Measurements from ENCODE around the gene MCCC1.
"Not testable (repeated sequence)": the region's sequence is repeated elsewhere in the genome, so short reads cannot be mapped to it uniquely, and the experiment has no call there.

MCCC1 gene

GRCh38 chr3:183050706-183051105 is 48.6 kb downstream of the MCCC1 start:
- DNase-seq (ENCODE audit: low read depth in 2 of 2, low spot score in 1 of 2) = no peak

- no peak for DNase-seq (ENCODE audit: low read depth in 2 of 2, low spot score in 1 of 2)
Measured at GRCh38 chr3:183046883-183047282, 52.4 kb downstream of the MCCC1 start.

GRCh38 chr3:183044547-183045229 is 54.6 kb downstream of the MCCC1 start:
- no peak for DNase-seq (ENCODE audit: low read depth in 2 of 2, low spot score in 1 of 2)

DNA sequence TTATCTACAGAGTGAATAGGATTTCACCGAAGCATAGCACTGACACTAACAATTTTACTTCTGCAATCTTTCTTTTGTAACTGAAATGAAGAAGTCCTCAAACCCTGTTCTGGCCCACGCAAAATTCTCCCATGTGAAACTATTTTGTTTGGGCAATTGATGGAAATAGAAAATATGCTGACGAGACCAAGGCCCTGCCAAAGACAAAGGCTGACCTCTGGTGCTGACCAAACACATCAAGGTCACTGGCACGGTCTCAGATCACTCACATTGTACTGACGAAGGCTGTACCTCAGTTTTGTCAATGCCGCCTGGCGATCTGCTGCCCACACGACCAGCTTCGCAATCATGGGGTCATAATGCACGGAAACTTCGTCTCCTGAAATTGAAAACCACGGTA is 60.5 kb downstream of the MCCC1 start:
- no peak for DNase-seq (ENCODE audit: low read depth in 2 of 2, low spot score in 1 of 2)

GRCh38 chr3:183038221-183038620 is 61.1 kb downstream of the MCCC1 start:
- no peak for DNase-seq (ENCODE audit: low read depth in 2 of 2, low spot score in 1 of 2)

- no peak for DNase-seq (ENCODE audit: low read depth in 2 of 2, low spot score in 1 of 2)
Measured at GRCh38 chr3:183033746-183034145, 65.5 kb downstream of the MCCC1 start.

DNA sequence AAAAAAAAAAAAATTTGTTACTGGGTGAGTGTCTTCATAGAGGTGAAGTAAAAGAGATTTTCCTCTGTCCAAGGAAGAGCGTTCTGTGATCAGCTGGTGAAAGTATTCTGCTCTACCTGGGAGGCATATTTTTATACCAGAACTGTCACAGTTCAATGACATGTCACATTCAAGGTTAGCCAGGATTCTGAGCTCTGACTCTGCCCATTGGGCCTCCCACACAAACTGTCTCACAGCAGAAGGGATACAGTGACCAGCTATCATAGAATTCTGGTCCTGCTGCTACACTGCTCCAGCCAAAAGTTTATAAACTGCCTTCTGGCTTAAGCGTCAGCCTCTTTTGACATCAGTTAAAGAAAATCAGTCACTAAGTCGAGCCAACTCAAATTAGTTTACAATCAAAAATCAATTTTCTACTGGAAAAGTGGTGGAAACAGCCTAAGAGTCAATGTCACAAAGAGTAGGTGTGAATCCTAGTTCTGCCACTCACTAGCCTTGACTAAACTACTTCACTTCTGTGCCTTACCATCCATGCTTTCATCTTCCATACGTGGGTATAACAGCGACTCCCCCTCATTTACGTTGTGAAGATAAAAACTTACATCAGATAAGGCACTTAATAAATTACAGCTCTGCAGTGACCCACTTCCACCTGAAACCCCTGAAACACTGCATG is 66.3 kb downstream of the MCCC1 start:
- no peak for DNase-seq (ENCODE audit: low read depth in 2 of 2, low spot score in 1 of 2)

- no peak for DNase-seq (ENCODE audit: low read depth in 2 of 2, low spot score in 1 of 2)
Measured at GRCh38 chr3:183031826-183032225, 67.5 kb downstream of the MCCC1 start.

DNA sequence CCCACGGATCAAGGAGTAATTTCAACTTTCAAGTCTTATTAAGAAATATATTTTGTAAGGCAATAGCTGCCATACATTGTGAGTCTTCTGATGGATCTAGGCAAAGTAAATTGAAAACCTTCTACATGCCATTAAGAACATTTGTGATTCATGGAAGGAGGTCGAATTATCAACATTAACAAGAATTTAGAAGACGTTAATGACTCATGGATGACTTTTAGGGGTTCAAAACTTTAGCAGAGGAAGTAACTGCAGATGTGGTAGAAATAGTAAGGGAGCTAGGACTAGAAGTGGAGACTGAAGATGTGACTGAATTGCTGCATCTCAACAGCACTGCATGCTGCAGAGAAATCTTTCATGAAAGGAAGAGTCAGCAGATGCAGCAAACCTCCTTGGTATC is 70.9 kb downstream of the MCCC1 start:
- DNase-seq (ENCODE audit: low read depth in 2 of 2, low spot score in 1 of 2) = no peak

GRCh38 chr3:183027276-183027675 is 72.0 kb downstream of the MCCC1 start:
- no peak for DNase-seq (ENCODE audit: low read depth in 2 of 2, low spot score in 1 of 2)

- no peak for DNase-seq (ENCODE audit: low read depth in 2 of 2, low spot score in 1 of 2)
Measured at GRCh38 chr3:183022936-183023516, 76.3 kb downstream of the MCCC1 start.

GRCh38 chr3:183018421-183019192 is 80.7 kb downstream of the MCCC1 start:
- no peak for DNase-seq (ENCODE audit: low read depth in 2 of 2, low spot score in 1 of 2)

DNA sequence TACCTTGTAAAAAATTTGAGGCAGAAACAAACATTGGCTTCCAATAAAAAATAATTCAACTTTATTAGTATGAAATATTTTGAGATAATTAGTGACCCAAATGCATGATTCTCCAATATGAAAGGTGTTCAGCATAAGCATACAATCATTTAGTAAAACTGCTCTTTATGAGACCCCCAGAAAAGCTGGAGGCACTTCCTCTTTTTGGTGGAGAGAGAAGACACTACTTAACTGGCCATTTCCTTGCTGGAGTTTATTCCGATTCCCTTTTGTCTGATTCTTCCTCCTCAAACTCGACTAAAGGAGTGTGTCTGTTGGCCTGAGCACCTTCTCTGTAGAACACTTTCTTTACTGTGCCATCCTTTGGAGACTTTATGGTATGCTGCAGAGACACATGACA is 84.1 kb downstream of the MCCC1 start:
- no peak for DNase-seq (ENCODE audit: low read depth in 2 of 2, low spot score in 1 of 2)

GRCh38 chr3:183013856-183014255 is 85.4 kb downstream of the MCCC1 start:
- no peak for DNase-seq (ENCODE audit: low read depth in 2 of 2, low spot score in 1 of 2)

- DNase-seq (ENCODE audit: low read depth in 2 of 2, low spot score in 1 of 2) = no peak
Measured at GRCh38 chr3:183013074-183013473, 86.2 kb downstream of the MCCC1 start.

GRCh38 chr3:183008800-183009199 is 90.5 kb downstream of the MCCC1 start:
- DNase-seq (ENCODE audit: low read depth in 2 of 2, low spot score in 1 of 2) = no peak

DNA sequence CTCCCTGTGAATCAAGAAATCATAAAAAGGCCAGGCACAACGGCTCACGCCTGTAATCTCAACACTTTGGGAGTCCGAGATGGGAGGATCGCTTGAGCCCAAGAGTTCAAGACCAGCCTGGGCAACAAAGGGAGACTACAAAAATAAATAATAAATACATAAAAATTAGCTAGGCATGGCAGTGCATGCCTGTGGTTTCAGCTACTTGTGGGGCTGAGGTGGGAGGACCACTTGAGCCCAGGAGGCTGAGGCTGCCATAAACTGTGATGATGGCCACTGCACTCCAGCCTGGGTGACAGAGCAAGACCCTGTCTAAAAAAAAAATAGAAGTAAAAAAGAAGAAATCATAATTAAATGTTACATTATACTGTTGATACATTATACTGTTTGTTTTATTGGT is 91.0 kb downstream of the MCCC1 start:
- DNase-seq (ENCODE audit: low read depth in 2 of 2, low spot score in 1 of 2) = no peak

- DNase-seq (ENCODE audit: low read depth in 2 of 2, low spot score in 1 of 2) = no peak
Measured at GRCh38 chr3:183006396-183007002, 92.8 kb downstream of the MCCC1 start.

GRCh38 chr3:182999767-183000166 is 99.5 kb downstream of the MCCC1 start:
- no peak for DNase-seq (ENCODE audit: low read depth in 2 of 2, low spot score in 1 of 2)

- not testable (repeated sequence) for DNase-seq (ENCODE audit: low read depth in 2 of 2, low spot score in 1 of 2)
Measured at GRCh38 chr3:182993486-182994201, 105.7 kb downstream of the MCCC1 start.

GRCh38 chr3:182989566-182989965 is 109.7 kb downstream of the MCCC1 start:
- DNase-seq (ENCODE audit: low read depth in 2 of 2, low spot score in 1 of 2) = no peak
